ENCODE measurements around the gene IGDCC3.
"Not testable (repeated sequence)": the region's sequence is repeated elsewhere in the genome, so short reads cannot be mapped to it uniquely, and the experiment has no call there.

The IGDCC3 gene

DNA sequence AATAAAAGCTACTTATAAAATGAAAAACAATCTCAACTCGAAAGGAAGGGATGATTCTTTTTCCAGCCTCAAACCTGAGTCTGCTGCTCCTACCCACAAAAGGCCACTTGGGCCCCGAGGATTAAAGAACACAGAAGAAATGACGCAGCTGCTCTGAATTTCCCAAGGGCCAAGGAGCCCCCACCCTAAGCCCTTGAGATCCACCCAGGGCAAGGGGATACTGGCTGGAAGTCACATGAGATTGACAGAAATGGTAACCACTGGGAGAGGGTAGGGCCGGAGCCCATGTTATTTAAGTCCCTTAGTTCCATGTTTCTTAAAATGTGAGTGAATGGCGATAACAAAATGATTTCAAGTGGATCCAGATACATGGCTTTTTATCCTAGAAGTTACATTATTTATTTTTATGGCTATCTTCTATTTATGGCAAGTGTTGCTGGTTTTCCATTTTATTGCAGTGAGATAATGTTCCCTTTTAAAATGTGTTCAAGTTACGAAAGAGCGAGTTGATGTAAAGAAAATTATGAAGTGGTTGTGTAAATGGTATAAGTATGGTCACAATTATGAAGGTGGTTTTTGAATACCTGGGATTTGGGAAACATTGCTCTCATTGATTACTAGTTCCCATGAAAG lies 28.1 kb upstream of the IGDCC3 start:
- DNase-seq (ENCODE audit: low spot score): no peak

DNA sequence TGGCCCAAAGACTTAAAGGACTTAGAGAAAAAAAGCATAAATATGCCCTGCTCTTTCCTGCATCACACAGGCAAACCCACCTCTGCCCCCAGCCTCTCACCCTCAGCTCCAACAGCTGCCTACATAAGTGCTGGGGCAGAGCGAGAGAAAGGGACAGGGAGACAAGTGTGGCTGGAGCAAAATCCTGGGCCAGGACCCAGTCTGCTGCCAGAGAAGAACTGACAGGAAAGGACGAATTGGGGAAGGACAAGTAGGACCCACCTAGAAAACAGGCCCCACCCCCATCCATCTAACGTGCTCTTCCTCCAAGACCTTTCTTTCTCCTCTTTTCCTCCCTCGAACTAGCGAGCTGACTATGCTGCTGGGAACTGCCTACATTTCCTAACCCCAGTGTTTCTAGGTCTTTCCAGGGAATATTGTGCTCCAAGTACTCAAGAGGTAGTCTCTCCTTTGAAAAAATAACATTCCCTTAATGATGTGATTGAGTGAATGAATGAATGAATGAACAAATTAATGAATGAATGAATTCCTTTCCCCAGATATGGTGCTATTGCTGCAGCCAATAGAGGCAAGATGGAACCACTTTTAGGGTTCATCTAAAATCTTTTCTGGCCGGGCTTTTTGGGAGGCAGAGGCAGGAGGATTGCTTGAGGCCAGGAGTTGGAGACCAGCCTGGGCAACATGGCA lies 26.5 kb upstream of the IGDCC3 start:
- no peak for DNase-seq (ENCODE audit: low spot score)

DNA sequence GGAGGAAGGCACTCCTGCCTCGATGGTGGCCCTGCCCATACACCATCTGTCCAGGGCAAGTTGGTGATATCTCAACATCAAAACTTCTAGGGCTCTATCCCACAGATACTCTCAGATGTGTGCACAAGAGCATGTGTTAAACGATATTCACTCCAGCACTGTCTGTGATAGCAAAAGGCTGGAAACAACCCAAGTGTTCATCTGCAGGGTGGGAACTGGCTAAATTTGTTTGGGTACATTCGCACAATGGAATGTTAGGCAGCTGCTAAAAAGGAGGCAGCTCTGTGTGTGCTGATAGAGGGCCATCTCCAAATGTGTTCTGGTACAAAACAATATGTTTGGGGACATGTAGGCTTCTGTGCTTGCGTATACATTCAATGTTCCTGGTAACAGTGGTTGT lies 25.2 kb upstream of the IGDCC3 start:
- no peak for DNase-seq (ENCODE audit: low spot score)

DNA sequence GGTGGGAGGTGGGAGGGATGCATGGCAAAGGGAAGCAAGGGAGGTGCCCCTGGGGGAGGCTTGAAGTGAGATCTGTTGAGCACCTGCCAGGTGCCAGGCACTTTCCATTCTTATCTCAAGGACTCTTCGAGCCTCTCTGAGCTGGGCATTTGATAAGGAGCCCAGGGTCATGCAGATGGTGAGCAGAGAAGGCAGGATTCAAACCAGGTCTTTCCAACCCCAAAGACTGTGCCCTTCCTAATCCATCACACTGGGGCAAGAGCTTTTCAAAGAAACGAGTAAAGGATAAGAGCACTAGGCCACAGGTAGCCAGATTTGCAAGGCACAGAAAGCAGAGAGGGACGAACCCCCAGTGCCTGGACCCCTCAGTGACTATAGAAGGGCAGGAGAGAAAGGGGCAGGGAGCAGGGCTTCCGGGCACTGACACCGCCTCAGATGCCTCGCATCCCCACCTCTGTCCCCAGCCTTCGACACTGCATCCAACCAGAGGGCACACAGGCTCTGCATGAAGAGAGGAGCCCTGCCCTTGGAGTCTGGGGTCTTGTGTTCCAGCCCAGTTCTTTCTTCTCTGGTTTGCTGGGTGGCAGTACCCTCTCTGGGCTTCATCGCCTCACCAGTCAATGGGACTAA lies 23.9 kb upstream of the IGDCC3 start:
- no peak for DNase-seq (ENCODE audit: low spot score)

DNA sequence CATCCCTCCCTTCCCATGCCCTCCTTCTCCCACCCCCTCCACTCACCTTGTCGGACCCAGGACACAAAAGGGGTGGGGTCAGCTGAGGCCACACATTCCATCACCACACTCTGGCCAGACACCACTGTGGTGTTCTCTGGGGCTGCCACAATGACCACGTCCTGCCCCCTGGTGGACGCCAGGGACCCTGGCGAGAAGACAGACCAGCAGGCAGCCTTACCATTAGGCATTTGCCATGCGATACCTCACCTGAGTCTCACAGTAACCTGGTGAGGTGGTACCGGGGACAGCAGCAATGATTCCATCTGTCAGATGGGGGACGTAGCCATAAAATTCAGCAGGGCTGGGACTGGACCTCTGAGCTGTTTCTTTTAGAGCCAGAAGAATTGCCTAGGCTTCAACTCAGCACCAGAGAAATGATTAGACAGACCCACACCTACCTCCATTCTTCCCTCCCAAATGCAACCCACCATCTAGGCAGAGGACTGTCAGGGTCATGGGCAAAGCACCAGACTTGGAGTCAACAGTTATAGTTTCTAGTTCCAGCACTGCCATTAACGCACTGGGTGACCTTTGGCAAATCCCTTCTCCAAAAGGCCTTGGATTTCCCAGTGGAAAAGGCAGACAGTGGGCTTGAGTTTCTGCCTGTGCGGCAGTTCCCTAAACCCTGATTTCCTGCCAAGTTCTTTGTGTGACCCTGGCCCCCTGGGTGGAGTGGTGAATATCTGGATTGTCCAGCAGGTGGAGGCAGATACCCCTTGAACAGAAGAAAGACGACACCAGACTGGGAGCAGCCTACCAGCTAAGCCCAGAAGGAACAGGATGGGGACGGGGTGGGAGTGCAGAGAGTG lies 23.2 kb upstream of the IGDCC3 start:
- DNase-seq (ENCODE audit: low spot score): peak; percentile 88

DNA sequence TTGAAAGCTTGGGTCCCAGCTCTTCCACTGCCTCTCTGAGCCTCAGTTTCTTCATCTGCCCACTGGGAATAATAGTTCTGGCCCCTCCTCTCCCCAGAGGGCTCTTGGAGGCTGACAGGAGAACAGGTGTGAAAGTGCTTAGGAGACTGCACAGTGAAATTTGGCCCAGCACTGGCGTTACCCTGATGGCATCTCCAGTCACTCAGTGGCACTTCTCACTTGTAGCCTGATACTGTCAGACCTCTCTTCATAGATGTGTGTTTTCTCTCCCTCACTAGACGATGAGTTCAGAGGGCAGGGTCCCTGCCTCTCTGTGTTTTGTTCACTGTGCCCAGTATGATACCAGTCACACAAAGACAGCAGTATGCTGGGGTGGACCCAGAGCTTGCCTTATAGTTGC lies 22.2 kb upstream of the IGDCC3 start:
- DNase-seq (ENCODE audit: low spot score): no peak

DNA sequence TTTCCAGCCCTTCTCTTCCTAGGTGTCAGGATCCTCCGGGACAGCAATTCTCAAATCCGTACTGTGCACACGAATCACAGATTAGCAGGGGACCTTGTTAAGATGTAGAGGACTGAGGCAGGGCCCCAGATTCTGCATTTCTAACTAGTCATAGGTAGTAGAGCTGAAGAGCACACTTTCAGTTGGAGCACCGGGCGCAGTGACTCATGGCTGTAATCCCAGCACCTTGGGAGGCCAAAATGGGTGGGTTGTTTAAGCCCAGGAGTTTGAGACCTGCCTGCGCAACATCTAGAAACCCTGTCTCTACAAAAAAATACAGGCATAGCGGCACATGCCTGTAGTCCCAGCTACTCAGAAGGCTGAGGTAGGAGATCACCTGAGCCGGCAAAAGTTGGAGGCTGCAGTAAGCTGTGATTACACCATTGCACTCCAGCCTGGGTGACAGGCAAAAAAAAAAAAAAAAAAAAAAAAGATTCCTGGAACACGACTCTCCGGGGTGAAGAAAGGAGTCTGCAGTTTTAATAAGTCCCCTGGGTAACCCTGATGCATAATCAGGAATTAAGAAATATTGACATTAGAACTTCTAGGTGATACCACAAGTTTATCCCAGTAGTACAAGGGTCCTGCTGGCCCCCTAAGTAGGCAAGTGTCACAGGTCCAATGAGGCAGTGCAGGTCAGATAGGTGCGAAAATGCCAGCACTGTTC lies 21.4 kb upstream of the IGDCC3 start:
- DNase-seq (ENCODE audit: low spot score): no peak

DNA sequence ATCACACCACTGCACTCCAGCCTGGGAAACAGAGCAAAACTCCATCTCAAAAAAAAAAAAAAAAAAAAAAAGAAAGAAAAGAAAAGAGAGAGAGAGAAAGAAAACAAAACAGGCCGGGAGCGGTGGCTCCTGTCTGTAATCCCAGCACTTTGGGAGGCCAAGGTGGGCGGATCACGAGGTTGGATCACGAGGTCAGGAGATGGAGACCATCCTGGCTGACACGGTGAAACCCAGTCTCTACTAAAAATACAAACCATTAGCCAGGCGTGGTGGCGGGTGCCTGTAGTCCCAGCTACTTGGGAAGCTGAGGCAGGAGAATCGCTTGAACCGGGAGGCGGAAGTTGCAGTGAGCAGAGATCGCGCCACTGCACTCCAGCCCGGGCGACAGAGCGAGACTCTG lies 20.7 kb upstream of the IGDCC3 start:
- DNase-seq (ENCODE audit: low spot score): not testable (repeated sequence)

DNA sequence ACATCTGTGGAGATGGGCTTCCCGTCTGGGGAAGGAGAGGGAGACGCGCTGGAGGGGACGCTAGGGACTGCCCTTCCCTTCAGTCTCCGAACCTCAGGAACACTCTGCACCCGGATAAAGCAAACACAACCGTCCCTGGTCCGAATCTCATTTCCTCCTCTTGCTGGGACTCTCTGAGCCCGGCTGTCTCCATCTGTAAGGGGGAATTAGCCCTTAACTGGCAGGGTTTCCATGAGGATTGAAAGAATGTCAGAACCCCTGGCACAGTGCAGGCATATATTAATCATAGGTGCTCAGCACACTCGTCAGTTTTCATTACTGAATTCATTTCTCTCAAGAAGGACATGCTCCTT lies 19.1 kb upstream of the IGDCC3 start:
- DNase-seq (ENCODE audit: low spot score): no peak

DNA sequence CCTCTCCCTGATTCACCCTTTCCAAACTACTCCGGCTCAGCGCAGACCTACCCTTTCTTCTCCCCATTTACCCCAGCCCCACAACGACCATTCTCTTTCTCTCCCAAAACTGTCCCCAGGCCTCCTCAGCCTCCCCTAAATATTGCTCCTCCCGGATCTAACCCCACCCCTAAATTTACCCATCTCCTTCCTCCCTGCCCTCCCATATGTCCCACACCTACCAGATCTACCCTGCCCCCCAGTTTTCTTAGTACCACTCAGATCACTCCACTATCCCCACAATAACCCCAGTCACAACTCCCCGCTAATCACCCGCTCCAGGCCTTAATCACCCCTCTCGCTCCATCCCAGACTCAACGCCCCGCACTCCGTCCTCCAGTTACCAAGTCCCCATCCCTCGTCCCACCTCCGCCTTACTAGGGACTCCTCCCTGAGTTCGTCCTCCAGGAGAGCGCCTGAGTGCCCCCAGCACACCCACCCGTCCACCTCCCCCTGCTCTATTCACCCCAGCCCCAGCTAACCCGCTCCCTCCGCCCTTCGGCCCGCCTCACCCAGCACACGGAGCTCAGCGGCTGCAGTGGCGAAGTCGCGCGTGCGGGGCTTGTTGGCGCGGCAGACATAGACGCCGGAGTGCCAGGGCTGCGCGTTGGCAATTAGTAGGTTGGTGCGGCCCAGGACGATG lies 18.6 kb upstream of the IGDCC3 start:
- no peak for DNase-seq (ENCODE audit: low spot score)

DNA sequence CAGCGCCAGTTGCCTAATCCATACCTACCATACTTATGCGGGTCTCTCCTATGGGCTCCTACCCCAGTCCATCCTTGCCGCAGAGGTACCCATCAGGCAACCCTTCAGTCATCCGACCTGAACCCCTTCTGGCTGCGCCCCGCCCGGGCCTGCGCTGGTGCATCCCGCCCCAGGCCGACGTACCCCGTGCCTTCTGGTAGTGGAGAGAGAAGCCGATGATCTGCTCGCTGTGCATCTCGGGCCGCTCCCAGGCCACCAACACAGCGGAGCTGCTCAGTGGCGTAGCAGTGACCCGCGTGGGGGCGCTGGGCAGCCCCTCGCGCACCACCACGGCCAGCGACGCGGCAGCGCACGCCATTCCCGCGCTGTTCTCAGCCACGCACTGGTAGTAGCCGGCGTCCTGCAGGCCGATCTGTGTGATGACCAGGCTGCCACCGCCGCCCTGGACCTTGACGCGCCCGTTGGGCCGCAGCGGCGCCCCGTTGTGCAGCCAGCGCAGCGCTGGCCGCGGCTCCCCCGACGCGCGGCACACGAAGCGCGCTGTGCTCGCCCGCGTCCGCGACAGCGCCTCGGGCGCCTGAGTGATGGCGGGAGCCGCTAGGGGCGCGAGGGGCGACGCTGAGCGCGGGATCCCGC lies 17.9 kb upstream of the IGDCC3 start:
- DNase-seq (ENCODE audit: low spot score): no peak

DNA sequence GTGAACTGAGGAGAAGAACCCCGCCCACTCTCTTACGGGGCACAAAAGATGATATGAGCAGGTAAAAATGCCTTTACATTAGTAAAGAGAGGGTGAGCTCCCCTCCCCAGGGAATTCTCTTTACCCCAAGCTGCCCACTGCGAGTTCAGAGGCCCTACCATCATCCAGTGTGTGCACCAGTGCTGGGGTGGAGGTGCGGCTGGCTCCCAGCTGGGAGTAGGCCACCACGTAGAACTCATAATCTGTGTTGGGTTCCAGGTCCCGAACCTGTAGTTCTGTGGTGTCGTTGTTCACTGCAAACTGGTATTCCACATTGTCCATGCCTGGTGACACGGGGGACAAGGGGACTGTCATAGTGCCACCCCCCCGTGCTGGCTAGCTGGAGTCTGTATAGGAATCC lies 17.1 kb upstream of the IGDCC3 start:
- DNase-seq (ENCODE audit: low spot score): no peak

DNA sequence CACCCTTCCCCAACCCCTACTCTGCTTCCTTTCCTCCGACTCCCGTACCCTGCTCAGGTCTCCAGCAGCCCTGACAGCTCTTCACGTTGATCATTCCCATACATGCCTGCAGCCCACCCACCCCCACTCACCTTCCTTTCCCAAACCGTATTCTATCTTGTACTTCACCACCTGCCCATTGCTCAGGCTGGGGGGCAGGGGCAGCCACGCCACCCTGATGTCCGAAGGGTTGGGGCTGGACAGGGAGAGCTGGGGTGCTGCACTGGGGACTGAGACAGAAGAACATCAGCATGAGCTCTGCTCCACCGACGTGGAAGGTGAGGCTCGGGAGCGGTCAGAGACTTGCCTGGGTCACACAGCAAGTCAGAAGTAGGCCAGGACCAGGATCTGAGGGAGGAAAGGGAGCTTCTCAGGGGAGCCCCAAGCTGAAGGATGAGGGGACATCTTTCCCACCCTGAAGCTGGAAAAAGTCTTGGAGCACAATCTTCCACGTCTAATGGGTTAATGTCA lies 16.5 kb upstream of the IGDCC3 start:
- DNase-seq (ENCODE audit: low spot score): no peak

DNA sequence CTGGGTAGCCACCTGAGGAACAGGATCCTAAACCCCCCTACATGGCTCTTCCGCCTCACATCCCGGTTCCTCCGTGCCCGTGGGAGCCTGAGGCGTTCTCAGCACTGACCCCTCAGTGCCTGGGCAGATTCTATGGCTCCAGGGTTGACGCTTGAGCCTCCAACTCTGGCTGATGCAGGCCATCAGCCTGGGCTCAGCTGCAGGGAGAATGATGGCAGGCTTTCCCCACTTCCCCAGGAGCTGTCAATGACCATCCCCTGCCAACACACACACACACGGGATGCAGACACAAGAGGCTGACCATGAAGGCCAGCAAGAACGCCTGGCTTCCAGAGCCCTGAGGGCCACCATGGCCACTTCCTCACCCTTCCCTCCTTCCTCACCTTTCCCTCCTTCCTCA lies 15.8 kb upstream of the IGDCC3 start:
- DNase-seq (ENCODE audit: low spot score): no peak

DNA sequence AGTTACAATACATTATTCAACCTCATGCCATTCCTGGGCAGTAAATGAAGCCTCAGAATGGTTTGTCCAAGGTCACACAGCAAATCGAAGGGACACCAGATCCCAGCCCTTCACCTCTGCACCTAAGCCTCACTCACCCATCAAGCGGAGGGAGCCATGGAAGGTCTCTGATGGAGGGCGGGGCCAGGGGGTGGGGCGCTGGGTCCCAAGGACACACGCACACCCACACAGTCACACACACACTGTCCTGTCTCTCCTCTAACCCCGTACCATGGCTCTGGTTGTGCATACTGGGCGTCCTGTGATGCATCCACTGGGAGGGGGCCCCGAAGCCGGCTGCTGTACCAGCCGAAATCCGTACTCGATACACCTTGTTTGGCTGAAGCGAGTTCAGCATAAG lies 15.3 kb upstream of the IGDCC3 start:
- no peak for DNase-seq (ENCODE audit: low spot score)

DNA sequence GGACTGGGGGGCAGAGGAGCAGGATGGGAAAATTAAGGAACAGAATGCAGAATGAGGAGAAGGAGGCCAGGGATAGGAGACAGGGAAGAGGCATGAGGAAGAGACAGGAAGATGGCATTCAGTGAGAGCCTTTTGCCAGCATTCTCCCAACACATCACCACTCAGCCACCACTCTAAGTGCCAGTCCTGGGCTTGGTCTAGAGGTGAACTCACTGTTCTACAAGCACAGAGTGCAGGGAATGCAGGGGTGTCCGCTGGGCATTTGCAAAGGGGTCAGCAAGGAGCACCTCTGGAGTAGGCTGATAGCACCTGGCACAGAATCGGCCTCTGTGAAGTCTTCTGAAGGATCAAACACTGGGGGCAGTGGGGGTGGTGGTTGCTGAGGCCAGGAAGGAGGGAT lies 14.6 kb upstream of the IGDCC3 start:
- DNase-seq (ENCODE audit: low spot score): no peak

DNA sequence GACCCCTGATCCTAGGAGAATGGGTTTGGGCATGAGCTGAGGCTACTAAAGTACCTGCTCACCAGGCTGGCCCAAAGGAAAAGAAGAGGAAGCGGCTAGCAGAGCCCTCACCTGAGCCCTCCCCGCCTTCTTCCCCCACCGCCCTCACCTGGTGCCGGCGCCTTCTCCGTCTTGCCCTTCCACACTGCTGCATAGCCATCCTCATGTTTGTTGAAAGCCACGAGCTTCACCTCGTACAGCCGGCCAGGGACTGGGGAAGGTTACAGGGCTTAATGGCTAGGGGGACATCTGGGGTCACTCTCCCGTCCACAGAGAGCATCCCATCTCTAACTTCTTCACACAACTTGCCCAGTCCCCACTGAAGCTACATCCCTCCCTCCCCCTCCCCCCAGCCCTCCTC lies 13.9 kb upstream of the IGDCC3 start:
- no peak for DNase-seq (ENCODE audit: low spot score)

DNA sequence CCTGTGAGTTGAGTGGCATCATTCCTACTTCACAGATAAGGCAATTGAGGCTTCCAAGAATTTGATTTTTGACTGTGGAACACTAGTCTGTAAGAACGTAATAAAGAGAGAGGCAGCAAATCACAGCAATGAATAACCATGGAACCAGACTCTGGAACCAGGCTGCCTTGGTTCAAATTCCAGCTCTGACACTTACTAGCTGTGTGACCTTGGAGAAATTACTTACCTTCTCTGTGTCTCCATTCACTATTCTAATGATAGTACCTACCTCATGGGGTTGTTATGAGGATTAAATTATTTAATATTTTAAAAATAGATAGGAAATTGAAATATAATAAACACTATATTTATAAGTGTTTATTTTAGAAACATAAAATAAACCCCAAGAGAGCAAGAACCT lies 12.6 kb upstream of the IGDCC3 start:
- no peak for DNase-seq (ENCODE audit: low spot score)

DNA sequence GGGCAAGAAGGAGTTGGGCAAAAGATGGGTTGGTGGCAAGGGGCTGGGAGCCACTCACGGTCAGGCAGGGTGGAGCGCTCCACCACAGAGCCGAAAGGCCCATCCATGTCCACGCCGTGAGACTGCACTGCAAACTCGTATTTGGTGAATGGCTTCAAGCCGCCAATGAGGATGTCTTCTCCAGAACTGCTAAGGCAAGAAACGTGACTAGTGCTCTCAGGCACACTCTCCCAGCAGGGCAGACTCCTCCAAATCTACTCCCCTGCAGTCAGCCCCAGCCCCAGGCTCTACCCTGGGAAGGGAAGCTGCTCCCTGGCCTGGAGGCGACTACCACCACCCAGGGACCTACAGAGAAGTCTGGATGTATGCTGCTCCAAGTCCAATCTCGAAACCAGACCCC lies 11.4 kb upstream of the IGDCC3 start:
- DNase-seq (ENCODE audit: low spot score): no peak

DNA sequence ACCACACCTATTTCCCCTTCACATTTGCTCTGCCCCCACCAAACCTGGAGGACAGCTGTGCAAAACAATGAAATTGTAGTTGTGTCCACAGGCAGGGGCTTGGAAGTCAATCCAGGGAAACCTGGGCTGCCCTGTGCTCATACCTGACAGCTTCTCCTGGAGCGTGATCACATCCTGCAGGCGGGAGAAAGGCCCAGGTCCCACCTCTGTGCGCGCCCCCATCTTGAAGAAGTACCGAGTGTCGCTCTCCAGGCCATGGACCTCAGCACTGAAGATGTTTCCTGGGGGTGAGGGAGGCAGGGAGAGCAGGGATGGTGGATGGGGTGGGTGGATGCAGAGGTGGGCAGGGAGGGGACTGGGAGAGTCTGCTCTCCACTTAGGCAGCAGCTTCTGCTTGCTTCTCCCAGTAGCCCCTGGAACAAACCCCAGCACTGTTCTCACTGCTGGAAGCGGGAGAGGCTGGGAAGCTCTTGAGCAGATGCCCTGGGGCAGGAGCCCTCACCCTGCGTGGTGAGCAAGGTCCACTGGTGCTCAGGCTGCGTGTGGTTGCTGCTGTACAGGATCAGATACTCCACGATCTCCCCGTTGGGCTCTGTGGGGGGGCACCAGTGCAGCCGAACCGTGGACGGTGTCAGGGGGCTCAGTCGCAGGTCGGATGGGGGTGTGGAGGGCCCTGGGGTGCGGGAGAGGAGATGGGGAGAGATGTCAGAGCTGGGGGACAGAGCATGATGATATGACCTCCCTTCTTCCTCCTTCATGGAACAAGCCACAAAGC lies 10.7 kb upstream of the IGDCC3 start:
- no peak for DNase-seq (ENCODE audit: low spot score)

All from ecto neural progenitor cell (in vitro differentiated cells).